ENCODE results near the gene CACNA1E. TPM values are rescaled to one million over a fixed set of nuclear protein-coding genes. Genes with fewer than 3 reads are reported as not detected.

CACNA1E gene
- total and polyA plus RNA-seq, 2 of the 13 experiments (the other 11 are each of a cell fraction or from before 2014, with no cell fraction given) = not detected

DNA sequence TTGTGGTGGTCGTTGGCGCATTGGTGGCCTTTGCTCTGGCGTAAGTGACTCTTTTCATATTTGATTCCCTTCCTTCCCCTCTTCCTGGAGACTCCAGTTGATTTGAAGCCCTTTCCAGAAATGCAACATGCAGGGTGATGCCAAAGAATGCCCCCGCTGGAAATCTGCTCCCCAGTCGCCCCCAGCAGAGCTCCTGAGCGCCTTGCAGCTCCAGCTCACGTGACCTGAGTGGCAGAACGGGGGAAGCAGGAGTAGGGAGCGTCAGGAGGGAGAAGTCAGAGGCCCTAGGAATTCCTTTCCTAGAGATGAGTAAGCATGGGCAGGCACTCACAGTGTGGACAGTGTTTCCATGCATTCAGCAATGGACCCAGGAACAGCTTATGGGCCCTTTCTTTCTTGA, 255.9 kb downstream of the CACNA1E start:
- Histone ChIP-seq H3K9ac (ENCODE audit: insufficient read depth, low read depth, low read length) (no peak overlapping the region), H3K79me2 (ENCODE audit: insufficient read depth, low read length) (no peaks in the 10 kb centered on the region), H3K4me2 (ENCODE audit: low read depth, low read length) (no peak overlapping the region), H3K27ac (ENCODE audit: extremely low read length, insufficient read depth, low read length) (no peak overlapping the region), H4K20me1 (ENCODE audit: insufficient read depth, low read length) (no peaks in the 10 kb centered on the region), H3K4me1 (ENCODE audit: insufficient read depth, low read length) (no peaks in the 10 kb centered on the region), H3K4me3 (replicated peaks in 1 of 3; ENCODE audit: insufficient read depth in 1 of 3, low read depth in 2 of 3, low read length in 3 of 3) (no peak overlapping the region), H3K36me3 (replicated peaks in 1 of 2; ENCODE audit: control insufficient read depth in 1 of 2, insufficient read depth in 2 of 2, low read length in 2 of 2) (no peaks in the 10 kb centered on the region), H3K9me3 (ENCODE audit: low read length) (no peaks in the 10 kb centered on the region), H3K27me3 (ENCODE audit: control insufficient read depth in 1 of 2, insufficient read depth in 2 of 2, low read length in 2 of 2) (no peaks in the 10 kb centered on the region; a peak in 1 of 5 replicates), H2AFZ (ENCODE audit: low read length) (no peak overlapping the region)
- FAIRE-seq = no peak
- BruUV-seq (replicated peaks) = no TSS peak
- WGBS (ENCODE audit: low lambda C conversion rate) = 7% methylated on average over 8 of the region's 9 CpGs
- no peak for ATAC-seq
- no peak for DNase-seq (ENCODE audit: low spot score)
- POLR2A ChIA-PET = no interaction called here
- CTCF ChIA-PET (ENCODE audit: low intra/inter-chr PET ratio, low total read pairs) = no interaction called here
- TF ChIP-seq MED1 (CRISPR knock-in tag; IDR thresholded peaks at IDR 0.05) (no peak), ZBTB21 (CRISPR knock-in tag; IDR thresholded peaks at IDR 0.05) (no peak), NAIF1 (CRISPR knock-in tag; IDR thresholded peaks at IDR 0.05; ENCODE audit: borderline replicate concordance) (no peak), SAP130 (CRISPR knock-in tag; IDR thresholded peaks at IDR 0.05; ENCODE audit: low read depth) (no peak), IKZF4 (CRISPR knock-in tag; IDR thresholded peaks at IDR 0.05; ENCODE audit: borderline replicate concordance, low read depth, not compliant biosample characterization) (no peak), ZNF564 (CRISPR knock-in tag; IDR thresholded peaks at IDR 0.05) (no peak), ZKSCAN1 (IDR thresholded peaks at IDR 0.05; ENCODE audit: low read length) (no peak), ZNF138 (CRISPR knock-in tag; IDR thresholded peaks at IDR 0.05; ENCODE audit: low read depth) (no peak), NFKB2 (CRISPR knock-in tag; IDR thresholded peaks at IDR 0.05; ENCODE audit: borderline replicate concordance) (no peak), NFIB (CRISPR knock-in tag; IDR thresholded peaks at IDR 0.05; ENCODE audit: borderline replicate concordance) (no peak), KDM5A (IDR thresholded peaks at IDR 0.05; ENCODE audit: borderline replicate concordance, low read length) (no peak)
- TF ChIP-seq, protein P1, sequence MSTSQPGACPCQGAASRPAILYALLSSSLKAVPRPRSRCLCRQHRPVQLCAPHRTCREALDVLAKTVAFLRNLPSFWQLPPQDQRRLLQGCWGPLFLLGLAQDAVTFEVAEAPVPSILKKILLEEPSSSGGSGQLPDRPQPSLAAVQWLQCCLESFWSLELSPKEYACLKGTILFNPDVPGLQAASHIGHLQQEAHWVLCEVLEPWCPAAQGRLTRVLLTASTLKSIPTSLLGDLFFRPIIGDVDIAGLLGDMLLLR (CRISPR knock-in tag; IDR thresholded peaks at IDR 0.05) = no peak
- TF ChIP-seq, protein P2, sequence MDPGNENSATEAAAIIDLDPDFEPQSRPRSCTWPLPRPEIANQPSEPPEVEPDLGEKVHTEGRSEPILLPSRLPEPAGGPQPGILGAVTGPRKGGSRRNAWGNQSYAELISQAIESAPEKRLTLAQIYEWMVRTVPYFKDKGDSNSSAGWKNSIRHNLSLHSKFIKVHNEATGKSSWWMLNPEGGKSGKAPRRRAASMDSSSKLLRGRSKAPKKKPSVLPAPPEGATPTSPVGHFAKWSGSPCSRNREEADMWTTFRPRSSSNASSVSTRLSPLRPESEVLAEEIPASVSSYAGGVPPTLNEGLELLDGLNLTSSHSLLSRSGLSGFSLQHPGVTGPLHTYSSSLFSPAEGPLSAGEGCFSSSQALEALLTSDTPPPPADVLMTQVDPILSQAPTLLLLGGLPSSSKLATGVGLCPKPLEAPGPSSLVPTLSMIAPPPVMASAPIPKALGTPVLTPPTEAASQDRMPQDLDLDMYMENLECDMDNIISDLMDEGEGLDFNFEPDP (CRISPR knock-in tag; conservative IDR thresholded peaks at IDR 0.05) = no peak
- TF ChIP-seq, protein P3, sequence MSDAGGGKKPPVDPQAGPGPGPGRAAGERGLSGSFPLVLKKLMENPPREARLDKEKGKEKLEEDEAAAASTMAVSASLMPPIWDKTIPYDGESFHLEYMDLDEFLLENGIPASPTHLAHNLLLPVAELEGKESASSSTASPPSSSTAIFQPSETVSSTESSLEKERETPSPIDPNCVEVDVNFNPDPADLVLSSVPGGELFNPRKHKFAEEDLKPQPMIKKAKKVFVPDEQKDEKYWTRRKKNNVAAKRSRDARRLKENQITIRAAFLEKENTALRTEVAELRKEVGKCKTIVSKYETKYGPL (CRISPR knock-in tag; IDR thresholded peaks at IDR 0.05) = no peak
- TF ChIP-seq, protein P4, sequence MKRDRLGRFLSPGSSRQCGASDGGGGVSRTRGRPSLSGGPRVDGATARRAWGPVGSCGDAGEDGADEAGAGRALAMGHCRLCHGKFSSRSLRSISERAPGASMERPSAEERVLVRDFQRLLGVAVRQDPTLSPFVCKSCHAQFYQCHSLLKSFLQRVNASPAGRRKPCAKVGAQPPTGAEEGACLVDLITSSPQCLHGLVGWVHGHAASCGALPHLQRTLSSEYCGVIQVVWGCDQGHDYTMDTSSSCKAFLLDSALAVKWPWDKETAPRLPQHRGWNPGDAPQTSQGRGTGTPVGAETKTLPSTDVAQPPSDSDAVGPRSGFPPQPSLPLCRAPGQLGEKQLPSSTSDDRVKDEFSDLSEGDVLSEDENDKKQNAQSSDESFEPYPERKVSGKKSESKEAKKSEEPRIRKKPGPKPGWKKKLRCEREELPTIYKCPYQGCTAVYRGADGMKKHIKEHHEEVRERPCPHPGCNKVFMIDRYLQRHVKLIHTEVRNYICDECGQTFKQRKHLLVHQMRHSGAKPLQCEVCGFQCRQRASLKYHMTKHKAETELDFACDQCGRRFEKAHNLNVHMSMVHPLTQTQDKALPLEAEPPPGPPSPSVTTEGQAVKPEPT (CRISPR knock-in tag; IDR thresholded peaks at IDR 0.05; ENCODE audit: low read depth) = no peak
- TF ChIP-seq, protein P5, sequence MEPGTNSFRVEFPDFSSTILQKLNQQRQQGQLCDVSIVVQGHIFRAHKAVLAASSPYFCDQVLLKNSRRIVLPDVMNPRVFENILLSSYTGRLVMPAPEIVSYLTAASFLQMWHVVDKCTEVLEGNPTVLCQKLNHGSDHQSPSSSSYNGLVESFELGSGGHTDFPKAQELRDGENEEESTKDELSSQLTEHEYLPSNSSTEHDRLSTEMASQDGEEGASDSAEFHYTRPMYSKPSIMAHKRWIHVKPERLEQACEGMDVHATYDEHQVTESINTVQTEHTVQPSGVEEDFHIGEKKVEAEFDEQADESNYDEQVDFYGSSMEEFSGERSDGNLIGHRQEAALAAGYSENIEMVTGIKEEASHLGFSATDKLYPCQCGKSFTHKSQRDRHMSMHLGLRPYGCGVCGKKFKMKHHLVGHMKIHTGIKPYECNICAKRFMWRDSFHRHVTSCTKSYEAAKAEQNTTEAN (CRISPR knock-in tag; conservative IDR thresholded peaks at IDR 0.05) = no peak
- TF ChIP-seq, protein P6, sequence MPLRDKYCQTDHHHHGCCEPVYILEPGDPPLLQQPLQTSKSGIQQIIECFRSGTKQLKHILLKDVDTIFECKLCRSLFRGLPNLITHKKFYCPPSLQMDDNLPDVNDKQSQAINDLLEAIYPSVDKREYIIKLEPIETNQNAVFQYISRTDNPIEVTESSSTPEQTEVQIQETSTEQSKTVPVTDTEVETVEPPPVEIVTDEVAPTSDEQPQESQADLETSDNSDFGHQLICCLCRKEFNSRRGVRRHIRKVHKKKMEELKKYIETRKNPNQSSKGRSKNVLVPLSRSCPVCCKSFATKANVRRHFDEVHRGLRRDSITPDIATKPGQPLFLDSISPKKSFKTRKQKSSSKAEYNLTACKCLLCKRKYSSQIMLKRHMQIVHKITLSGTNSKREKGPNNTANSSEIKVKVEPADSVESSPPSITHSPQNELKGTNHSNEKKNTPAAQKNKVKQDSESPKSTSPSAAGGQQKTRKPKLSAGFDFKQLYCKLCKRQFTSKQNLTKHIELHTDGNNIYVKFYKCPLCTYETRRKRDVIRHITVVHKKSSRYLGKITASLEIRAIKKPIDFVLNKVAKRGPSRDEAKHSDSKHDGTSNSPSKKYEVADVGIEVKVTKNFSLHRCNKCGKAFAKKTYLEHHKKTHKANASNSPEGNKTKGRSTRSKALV (CRISPR knock-in tag; IDR thresholded peaks at IDR 0.05) = no peak
- intact Hi-C loops (cut with micrococcal nuclease; ENCODE audit: unreplicated experiment) (loop anchor here (5.0 kb wide), 1 partner anchor 198 kb away; no protein-coding TSS in a partner anchor), in situ Hi-C loops (cut with HindIII; ENCODE audit: extremely low pct_ligation_motif_present, low pct_unique_long_range_greater_than_20kb) (no loop called here)

Data from HepG2 (cell line).